ENCODE measurements around the gene LIX1L.

The LIX1L gene

DNA sequence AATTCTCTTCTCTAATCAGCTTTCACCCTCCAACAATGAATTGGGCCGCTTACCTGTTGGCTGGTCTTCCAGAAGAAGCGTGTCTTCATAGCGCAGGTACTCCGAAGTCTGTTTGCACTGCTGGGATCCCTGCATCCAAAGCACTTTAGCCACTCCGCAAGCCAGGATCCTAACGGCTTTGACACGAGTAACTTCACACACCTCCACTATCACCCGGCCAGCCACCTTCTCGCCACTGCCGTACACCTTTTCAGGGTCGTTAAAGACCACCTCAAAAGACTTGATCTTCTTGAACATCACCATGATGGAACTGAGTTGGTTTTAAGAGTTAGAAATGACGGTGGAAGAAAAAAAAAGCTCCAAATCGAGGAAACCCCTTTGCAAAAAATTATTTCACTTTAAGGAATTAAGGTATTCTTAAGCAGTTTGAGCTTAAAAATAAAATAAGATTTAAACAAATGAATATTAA, 38.2 kb upstream of the LIX1L start:
- H3F3A ChIP-seq (ENCODE audit: insufficient read depth, low read length) = peaks cover 91% of the 10 kb centered on the region
- no peak overlapping the region for H2AFZ ChIP-seq (ENCODE audit: low read length)
- H3K4me2 ChIP-seq (ENCODE audit: low read depth, low read length) = peak overlapping the region; percentile 89
- no peaks in the 10 kb centered on the region for H3K9me3 ChIP-seq (replicated peaks; ENCODE audit: insufficient read depth, low read length)
- no peaks in the 10 kb centered on the region for H3K9me2 ChIP-seq (replicated peaks; ENCODE audit: insufficient read depth, low read length)
- peaks cover 18% of the 10 kb centered on the region; the same call in 1 of the 2 replicates for H4K20me1 ChIP-seq (ENCODE audit: insufficient read depth, low read length)
- H3K27me3 ChIP-seq (replicated peaks; ENCODE audit: insufficient read depth, low read length) = no peaks in the 10 kb centered on the region
- H3K79me2 ChIP-seq (ENCODE audit: low read length) = peaks cover 49% of the 10 kb centered on the region
- TF ChIP-seq EZH2 (optimal IDR thresholded peaks at IDR 0.05; ENCODE audit: low read depth, low read length) (no peak), EZH2phosphoT487 (IDR thresholded peaks at IDR 0.05; ENCODE audit: low read length) (no peak)
- TF ChIP-seq, protein P1, sequence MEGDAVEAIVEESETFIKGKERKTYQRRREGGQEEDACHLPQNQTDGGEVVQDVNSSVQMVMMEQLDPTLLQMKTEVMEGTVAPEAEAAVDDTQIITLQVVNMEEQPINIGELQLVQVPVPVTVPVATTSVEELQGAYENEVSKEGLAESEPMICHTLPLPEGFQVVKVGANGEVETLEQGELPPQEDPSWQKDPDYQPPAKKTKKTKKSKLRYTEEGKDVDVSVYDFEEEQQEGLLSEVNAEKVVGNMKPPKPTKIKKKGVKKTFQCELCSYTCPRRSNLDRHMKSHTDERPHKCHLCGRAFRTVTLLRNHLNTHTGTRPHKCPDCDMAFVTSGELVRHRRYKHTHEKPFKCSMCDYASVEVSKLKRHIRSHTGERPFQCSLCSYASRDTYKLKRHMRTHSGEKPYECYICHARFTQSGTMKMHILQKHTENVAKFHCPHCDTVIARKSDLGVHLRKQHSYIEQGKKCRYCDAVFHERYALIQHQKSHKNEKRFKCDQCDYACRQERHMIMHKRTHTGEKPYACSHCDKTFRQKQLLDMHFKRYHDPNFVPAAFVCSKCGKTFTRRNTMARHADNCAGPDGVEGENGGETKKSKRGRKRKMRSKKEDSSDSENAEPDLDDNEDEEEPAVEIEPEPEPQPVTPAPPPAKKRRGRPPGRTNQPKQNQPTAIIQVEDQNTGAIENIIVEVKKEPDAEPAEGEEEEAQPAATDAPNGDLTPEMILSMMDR (IDR thresholded peaks at IDR 0.05; ENCODE audit: low read length) = no peak
- H3K36me3 ChIP-seq (replicated peaks; ENCODE audit: insufficient read depth, low read length) = peaks cover 26% of the 10 kb centered on the region
- peak; percentile 41 for DNase-seq
- H3K4me3 ChIP-seq (ENCODE audit: low read length) = peak overlapping the region; percentile 85
- peak overlapping the region; percentile 89; the same call in 1 of the 2 replicates for H3K27ac ChIP-seq (ENCODE audit: low read length)
- peaks cover 50% of the 10 kb centered on the region for H3K4me1 ChIP-seq (ENCODE audit: low read length)
- H3K9ac ChIP-seq (ENCODE audit: low read length) = peak overlapping the region; percentile 79

DNA sequence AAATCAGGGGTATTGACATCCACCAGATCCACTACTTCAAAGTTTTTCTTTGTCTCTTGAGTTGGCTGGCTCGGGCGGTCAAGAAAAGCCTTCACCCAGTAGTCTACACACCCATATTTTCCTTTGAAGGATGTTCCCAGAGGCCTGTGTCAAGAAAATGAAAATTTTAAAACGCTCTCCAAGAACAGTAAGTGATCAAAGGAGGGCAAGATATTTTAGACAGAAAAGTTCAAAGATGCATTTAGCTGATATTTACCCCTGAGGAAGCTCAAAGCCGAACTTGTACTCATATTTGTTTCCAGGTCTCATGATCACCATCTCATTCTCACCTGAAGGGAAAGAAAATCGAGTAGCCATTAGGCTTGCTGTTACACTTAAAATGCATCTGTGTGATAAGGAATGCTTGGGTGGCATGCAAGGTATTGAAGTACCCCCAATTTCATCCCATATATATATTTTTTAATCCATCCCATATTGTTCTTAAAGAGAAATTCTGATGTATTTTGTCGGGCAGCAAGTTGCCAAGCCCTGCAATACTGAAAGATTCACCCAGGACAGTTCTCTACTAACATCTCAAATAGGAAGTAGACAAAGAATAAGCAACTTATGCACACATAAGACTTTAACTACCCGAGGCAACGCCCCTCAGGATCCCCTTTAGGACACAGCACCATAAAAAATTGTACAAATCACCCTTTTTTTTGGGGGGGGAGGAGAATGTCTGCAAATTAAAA, 37.5 kb upstream of the LIX1L start:
- H3K9me3 ChIP-seq (replicated peaks; ENCODE audit: insufficient read depth, low read length) = no peaks in the 10 kb centered on the region
- peaks cover 50% of the 10 kb centered on the region for H3K4me1 ChIP-seq (ENCODE audit: low read length)
- no peaks in the 10 kb centered on the region for H3K9me2 ChIP-seq (replicated peaks; ENCODE audit: insufficient read depth, low read length)
- peak overlapping the region; percentile 79 for H3K9ac ChIP-seq (ENCODE audit: low read length)
- no peaks in the 10 kb centered on the region for H3K27me3 ChIP-seq (replicated peaks; ENCODE audit: insufficient read depth, low read length)
- peak; percentile 24 for DNase-seq
- no peak overlapping the region for H2AFZ ChIP-seq (ENCODE audit: low read length)
- H3K4me3 ChIP-seq (ENCODE audit: low read length) = peak overlapping the region; percentile 85
- TF ChIP-seq EZH2phosphoT487 (IDR thresholded peaks at IDR 0.05; ENCODE audit: low read length) (no peak), EZH2 (optimal IDR thresholded peaks at IDR 0.05; ENCODE audit: low read depth, low read length) (no peak)
- TF ChIP-seq, protein P1 (IDR thresholded peaks at IDR 0.05; ENCODE audit: low read length) = no peak
- H4K20me1 ChIP-seq (ENCODE audit: insufficient read depth, low read length) = peaks cover 18% of the 10 kb centered on the region; the same call in 1 of the 2 replicates
- H3K27ac ChIP-seq (ENCODE audit: low read length) = peak overlapping the region; percentile 89; the same call in 1 of the 2 replicates
- peak overlapping the region; percentile 89 for H3K4me2 ChIP-seq (ENCODE audit: low read depth, low read length)
- peaks cover 26% of the 10 kb centered on the region for H3K36me3 ChIP-seq (replicated peaks; ENCODE audit: insufficient read depth, low read length)
- H3F3A ChIP-seq (ENCODE audit: insufficient read depth, low read length) = peaks cover 98% of the 10 kb centered on the region
- H3K79me2 ChIP-seq (ENCODE audit: low read length) = peaks cover 49% of the 10 kb centered on the region

DNA sequence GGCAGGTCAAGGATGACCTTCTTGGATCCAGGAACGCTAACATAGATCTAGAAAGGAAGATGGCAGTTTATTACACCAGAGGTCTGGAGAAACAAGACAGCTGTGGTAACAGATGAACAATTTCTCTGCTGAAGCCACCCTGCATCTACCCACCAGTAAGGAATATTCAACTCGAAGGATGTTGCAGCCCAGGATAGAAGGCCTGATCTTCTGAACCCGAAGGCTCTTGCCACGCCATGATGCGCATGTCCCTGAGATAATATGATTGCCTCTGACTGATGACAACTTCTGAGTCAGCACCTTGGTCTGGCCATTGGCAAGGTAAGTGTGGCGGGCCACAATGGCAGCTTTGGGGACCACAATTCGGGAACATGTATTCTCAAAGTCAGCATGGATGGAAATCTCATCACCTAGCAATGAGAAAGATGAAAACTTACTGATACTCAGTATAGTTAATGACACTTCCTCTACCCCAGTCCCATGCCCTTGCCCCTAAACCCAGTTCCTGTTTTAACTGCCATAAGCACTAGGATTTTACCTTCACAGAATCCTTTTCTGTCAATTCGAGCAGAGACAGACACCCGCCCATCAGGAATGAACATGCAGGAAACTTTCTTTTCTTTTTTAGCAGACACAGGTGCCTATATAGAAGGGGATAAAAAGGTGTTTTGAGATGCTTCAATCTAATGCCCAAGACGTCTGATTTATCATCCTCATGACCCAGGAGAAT, 36.7 kb upstream of the LIX1L start:
- Histone ChIP-seq H3K27ac (ENCODE audit: low read length) (peak overlapping the region; percentile 89; the same call in 1 of the 2 replicates), H3K9me3 (replicated peaks; ENCODE audit: insufficient read depth, low read length) (no peaks in the 10 kb centered on the region), H3K27me3 (replicated peaks; ENCODE audit: insufficient read depth, low read length) (no peaks in the 10 kb centered on the region), H3K9ac (ENCODE audit: low read length) (peak overlapping the region; percentile 79; the same call in 1 of the 2 replicates), H4K20me1 (ENCODE audit: insufficient read depth, low read length) (peaks cover 18% of the 10 kb centered on the region; the same call in 1 of the 2 replicates), H3K4me2 (ENCODE audit: low read depth, low read length) (peak overlapping the region; percentile 89), H3K4me1 (ENCODE audit: low read length) (peaks cover 43% of the 10 kb centered on the region), H3K36me3 (replicated peaks; ENCODE audit: insufficient read depth, low read length) (peaks cover 26% of the 10 kb centered on the region), H3F3A (ENCODE audit: insufficient read depth, low read length) (peaks cover 92% of the 10 kb centered on the region), H3K79me2 (ENCODE audit: low read length) (peaks cover 49% of the 10 kb centered on the region), H3K9me2 (replicated peaks; ENCODE audit: insufficient read depth, low read length) (no peaks in the 10 kb centered on the region), H3K4me3 (ENCODE audit: low read length) (peak overlapping the region; percentile 85), H2AFZ (ENCODE audit: low read length) (no peak overlapping the region)
- TF ChIP-seq EZH2 (optimal IDR thresholded peaks at IDR 0.05; ENCODE audit: low read depth, low read length) (no peak), EZH2phosphoT487 (IDR thresholded peaks at IDR 0.05; ENCODE audit: low read length) (no peak)
- TF ChIP-seq, protein P1 (IDR thresholded peaks at IDR 0.05; ENCODE audit: low read length) = no peak
- peak; percentile 14 for DNase-seq

All from MM.1S (cell line).